Activated CD4-positive, alpha-beta T cell treated with anti-CD3 and anti-CD28 coated beads for 36 hours (primary cell): ENCODE results near the gene CAMKK2. TPM values are rescaled to one million over a fixed set of nuclear protein-coding genes. Genes with fewer than 3 reads are reported as not detected.
A peak's percentile ranks its signal among the peaks of the same experiment; 100 is the strongest.
"Not testable (repeated sequence)": the region's sequence is repeated elsewhere in the genome, so short reads cannot be mapped to it uniquely, and the experiment has no call there.

ENCODE experiments used
- ATAC-seq: fragments of 200-7000 bp; cut with Tn5 transposase; one replicate; pipeline ENCODE4 v1.10.0; 2021; ENCODE audit warnings: mild to moderate bottlenecking, moderate library complexity
- CTCF ChIA-PET: fragments of 350-600 bp; sonication (Branson Sonifier 250); formaldehyde crosslinking; loops from one replicate; lab custom pipeline; 2021; ENCODE audit warnings: antibody characterized with exemption; lab: Charles Lee
- POLR2A ChIA-PET: fragments of 350-600 bp; sonication (Branson Sonifier 250); formaldehyde crosslinking; loops from one replicate; lab custom pipeline; 2021; ENCODE audit warnings: antibody characterized with exemption, inconsistent platforms; lab: Charles Lee
- DNase-seq: peaks from one replicate; pipeline ENCODE4 v3.0.0-alpha.2; 2020
- H3K27ac Mint-ChIP-seq: one replicate; pipeline ENCODE4 v1.8.0; 2021; ENCODE audit warnings: mixed read lengths
- H3K27me3 Mint-ChIP-seq: one replicate; pipeline ENCODE4 v1.8.0; 2021; ENCODE audit warnings: mixed read lengths
- H3K36me3 Mint-ChIP-seq: one replicate; pipeline ENCODE4 v1.8.0; 2021; ENCODE audit warnings: low read depth, mixed read lengths
- H3K4me1 Mint-ChIP-seq: one replicate; pipeline ENCODE4 v1.8.0; 2021; ENCODE audit warnings: mixed read lengths
- H3K4me3 Mint-ChIP-seq: one replicate; pipeline ENCODE4 v1.8.0; 2021; ENCODE audit warnings: mild to moderate bottlenecking, moderate library complexity, mixed read lengths
- H3K9me3 Mint-ChIP-seq: one replicate; pipeline ENCODE4 v1.8.0; 2021; ENCODE audit warnings: low read depth, mixed read lengths
- intact Hi-C, 2 experiments: fragments of 100-400 bp; cut with DNase I in 1 of 2; cut with micrococcal nuclease in 1 of 2; formaldehyde crosslinking; loops; one replicate each; pipeline versions ENCODE4 v1.14.2 to v1.15.1; 2022 to 2024; cut with DNase I, micrococcal nuclease
- total RNA-seq, 2 experiments: library from RNA; stranded (reverse); gene quantifications; one replicate each; pipeline ENCODE4 v1.2.3, GENCODE V29; 2021

CAMKK2 gene
- total RNA-seq, 2 experiments from 2014 or later, result 24.2 to 30.3 TPM

DNA sequence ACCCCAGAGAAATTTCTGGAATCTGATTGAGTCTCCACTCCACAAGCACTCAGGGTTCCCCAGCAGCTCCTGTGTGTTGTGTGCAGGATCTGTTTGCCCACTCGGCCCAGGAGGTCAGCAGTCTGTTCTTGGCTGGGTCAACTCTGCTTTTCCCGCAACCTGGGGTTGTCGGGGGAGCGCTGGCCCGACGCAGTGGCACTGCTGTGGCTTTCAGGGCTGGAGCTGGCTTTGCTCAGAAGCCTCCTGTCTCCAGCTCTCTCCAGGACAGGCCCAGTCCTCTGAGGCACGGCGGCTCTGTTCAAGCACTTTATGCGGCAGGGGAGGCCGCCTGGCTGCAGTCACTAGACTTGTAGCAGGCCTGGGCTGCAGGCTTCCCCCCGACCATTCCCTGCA, 62.9 kb downstream of the CAMKK2 start:
- H3K27me3 Mint-ChIP-seq, result no peaks in the 10 kb centered on the region
- no peak overlapping the region for H3K4me3 Mint-ChIP-seq
- no peak overlapping the region for H3K27ac Mint-ChIP-seq
- POLR2A ChIA-PET, result no interaction called here
- ATAC-seq, result no peak
- CTCF ChIA-PET, result no interaction called here
- peaks cover 23% of the 10 kb centered on the region for H3K36me3 Mint-ChIP-seq
- intact Hi-C loops, result no loop called here
- H3K4me1 Mint-ChIP-seq, result peaks cover 7% of the 10 kb centered on the region
- no peak for DNase-seq
- no peaks in the 10 kb centered on the region for H3K9me3 Mint-ChIP-seq

GRCh38 chr12:121232977-121233627, 63.4 kb downstream of the CAMKK2 start:
- ATAC-seq (no peak), DNase-seq (no peak)
- no peaks in the 10 kb centered on the region for H3K27me3 Mint-ChIP-seq
- H3K9me3 Mint-ChIP-seq, result no peaks in the 10 kb centered on the region
- ChIA-PET POLR2A (no interaction called here), CTCF (no interaction called here)
- H3K4me1 Mint-ChIP-seq, result peaks cover 7% of the 10 kb centered on the region
- peaks cover 25% of the 10 kb centered on the region for H3K36me3 Mint-ChIP-seq
- intact Hi-C loops, result no loop called here
- H3K27ac Mint-ChIP-seq, result no peak overlapping the region
- H3K4me3 Mint-ChIP-seq, result no peak overlapping the region

- H3K4me3 Mint-ChIP-seq, result no peak overlapping the region
Measured at GRCh38 chr12:121232163-121232562, 64.3 kb downstream of the CAMKK2 start.

GRCh38 chr12:121230538-121230907, 66.0 kb downstream of the CAMKK2 start:
- H3K4me3 Mint-ChIP-seq, result no peak overlapping the region
- H3K27ac Mint-ChIP-seq, result no peak overlapping the region
- peaks cover 25% of the 10 kb centered on the region for H3K4me1 Mint-ChIP-seq
- ChIA-PET CTCF (interaction anchor here (0.7 to 4.0 kb wide), 6 partner anchors 9 to 83 kb away, joined by 3 to 32 read pairs (median 4); no protein-coding TSS in a partner anchor), POLR2A (interaction anchor here (0.8 kb wide), 1 partner anchor 232 kb away, joined by 4 read pairs; no protein-coding TSS in a partner anchor)
- H3K27me3 Mint-ChIP-seq, result no peaks in the 10 kb centered on the region
- H3K36me3 Mint-ChIP-seq, result peaks cover 24% of the 10 kb centered on the region
- ATAC-seq (no peak), DNase-seq (no peak)
- intact Hi-C loops, result loop anchor here in 1 of 2 experiments (1.0 kb wide), 1 partner anchor 170 kb away; no protein-coding TSS in a partner anchor
- no peaks in the 10 kb centered on the region for H3K9me3 Mint-ChIP-seq

More at GRCh38 chr12:121232163-121232562, 64.3 kb downstream of the CAMKK2 start:
- ATAC-seq, result no peak
- peaks cover 25% of the 10 kb centered on the region for H3K36me3 Mint-ChIP-seq
- H3K27me3 Mint-ChIP-seq, result no peaks in the 10 kb centered on the region
- no peak for DNase-seq
- H3K4me1 Mint-ChIP-seq, result peaks cover 11% of the 10 kb centered on the region
- no peaks in the 10 kb centered on the region for H3K9me3 Mint-ChIP-seq
- intact Hi-C loops, result no loop called here
- no peak overlapping the region for H3K27ac Mint-ChIP-seq
- CTCF ChIA-PET, result interaction anchor here (0.7 to 4.0 kb wide), 2 partner anchors 7 to 214 kb away, joined by 3 to 32 read pairs; no protein-coding TSS in a partner anchor
- POLR2A ChIA-PET, result no interaction called here

- intact Hi-C loops, result loop anchor here in 1 of 2 experiments (1.0 kb wide), 1 partner anchor 170 kb away; no protein-coding TSS in a partner anchor
- H3K4me3 Mint-ChIP-seq, H3K27me3 Mint-ChIP-seq, H3K9me3 Mint-ChIP-seq, H3K27ac Mint-ChIP-seq: not testable (repeated sequence)
- H3K36me3 Mint-ChIP-seq, result peaks cover 24% of the 10 kb centered on the region
- peak; percentile 81 for DNase-seq
- ChIA-PET POLR2A (interaction anchor here (0.8 kb wide), 1 partner anchor 232 kb away, joined by 4 read pairs; no protein-coding TSS in a partner anchor), CTCF (interaction anchor here (0.6 to 4.0 kb wide), 12 partner anchors 9 to 850 kb away, joined by 3 to 32 read pairs (median 4); no protein-coding TSS in a partner anchor)
- ATAC-seq, result peak; percentile 75
- peaks cover 26% of the 10 kb centered on the region for H3K4me1 Mint-ChIP-seq
Measured at GRCh38 chr12:121229826-121230537, 66.5 kb downstream of the CAMKK2 start.

DNA sequence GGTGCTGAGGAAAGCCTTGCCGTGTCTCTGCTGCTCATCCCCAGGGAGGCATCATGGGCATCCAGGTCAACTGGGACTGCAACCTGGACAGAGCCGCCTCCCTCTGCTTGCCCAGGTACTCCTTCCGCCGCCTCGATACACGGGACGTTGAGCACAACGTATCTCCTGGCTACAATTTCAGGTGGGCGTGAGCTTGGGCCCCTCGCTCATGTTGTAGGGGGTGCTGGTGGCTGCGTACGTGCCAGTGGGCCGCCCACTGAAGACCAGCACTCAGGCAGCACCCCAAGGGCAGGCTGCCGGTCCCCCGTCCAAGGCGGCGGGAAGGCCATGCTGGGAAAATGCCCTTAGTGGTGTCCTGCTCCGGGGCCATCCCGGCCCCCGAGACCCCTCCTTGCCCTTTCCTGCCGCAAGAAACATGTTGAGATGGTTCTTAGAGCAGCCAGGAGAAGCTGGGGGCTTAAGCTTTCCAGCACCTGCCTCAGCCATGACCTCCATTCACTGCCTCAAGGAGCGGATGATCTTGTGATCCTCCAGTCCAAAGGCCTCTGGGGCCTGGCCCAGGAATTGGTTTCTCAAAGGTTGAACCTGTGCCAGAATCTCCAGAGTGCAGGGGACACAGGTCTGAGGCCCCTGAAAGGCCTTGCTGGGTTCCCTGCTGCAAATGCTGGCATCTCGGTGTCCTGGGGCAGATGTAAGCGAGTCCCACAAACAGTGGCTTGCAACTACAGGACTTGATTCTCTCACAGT, 67.4 kb downstream of the CAMKK2 start:
- intact Hi-C loops, result no loop called here
- ChIA-PET POLR2A (no interaction called here), CTCF (interaction anchor here (0.6 to 4.0 kb wide), 7 partner anchors 10 to 849 kb away, joined by 3 to 32 read pairs (median 3); no protein-coding TSS in a partner anchor)
- Mint-ChIP-seq H3K9me3 (no peaks in the 10 kb centered on the region), H3K4me1 (peaks cover 35% of the 10 kb centered on the region), H3K4me3 (no peak overlapping the region), H3K36me3 (peaks cover 22% of the 10 kb centered on the region), H3K27ac (no peak overlapping the region), H3K27me3 (no peaks in the 10 kb centered on the region)
- ATAC-seq (no peak), DNase-seq (no peak)

DNA sequence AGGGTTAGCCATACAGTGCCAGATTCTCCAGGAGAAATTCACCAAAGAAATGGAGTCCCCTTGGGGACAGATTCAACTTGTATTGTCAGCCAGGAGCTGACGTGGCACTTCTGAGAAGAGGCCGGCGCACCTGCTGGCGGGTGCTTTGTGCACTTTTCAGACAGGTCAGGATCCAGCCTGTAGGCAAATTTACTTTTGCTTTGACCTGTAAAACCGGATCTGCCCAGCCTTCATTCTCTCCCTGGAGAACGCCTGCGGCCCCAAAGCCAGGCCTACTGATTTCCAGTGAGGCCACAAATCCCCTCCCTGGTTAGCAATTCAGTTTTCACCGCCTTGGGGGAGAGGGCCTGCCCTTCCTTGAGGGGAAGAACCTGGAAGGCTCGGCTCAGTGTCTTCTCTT, 69.2 kb downstream of the CAMKK2 start:
- DNase-seq (no peak), ATAC-seq (no peak)
- no peak overlapping the region for H3K27ac Mint-ChIP-seq
- H3K36me3 Mint-ChIP-seq, result peaks cover 34% of the 10 kb centered on the region
- H3K4me3 Mint-ChIP-seq, result no peak overlapping the region
- POLR2A ChIA-PET, result no interaction called here
- intact Hi-C loops, result no loop called here
- H3K9me3 Mint-ChIP-seq, result no peaks in the 10 kb centered on the region
- no peaks in the 10 kb centered on the region for H3K27me3 Mint-ChIP-seq
- CTCF ChIA-PET, result no interaction called here
- peaks cover 50% of the 10 kb centered on the region for H3K4me1 Mint-ChIP-seq

DNA sequence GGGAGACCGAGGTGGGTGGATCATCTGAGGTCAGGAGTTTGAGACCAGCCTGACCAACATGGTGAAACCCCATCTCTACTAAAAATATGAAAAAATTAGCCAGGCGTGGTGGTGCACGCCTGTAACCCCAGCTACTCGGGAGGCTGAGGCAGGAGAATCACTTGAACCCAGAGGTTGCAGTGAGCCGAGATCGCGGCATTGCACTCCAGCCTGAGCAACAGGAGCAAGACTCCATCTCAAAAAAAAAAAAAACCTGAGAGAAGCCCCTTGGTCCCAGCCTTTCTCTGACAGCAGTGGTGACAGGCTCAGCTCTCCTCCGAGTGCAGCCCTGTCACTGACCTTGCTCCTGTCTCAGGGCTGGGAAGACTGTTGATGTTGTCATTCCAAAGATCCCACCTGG, 69.6 kb downstream of the CAMKK2 start:
- H3K4me3 Mint-ChIP-seq, ATAC-seq, DNase-seq, H3K27ac Mint-ChIP-seq, H3K27me3 Mint-ChIP-seq, H3K9me3 Mint-ChIP-seq, intact Hi-C loops, CTCF ChIA-PET: not testable (repeated sequence)
- Mint-ChIP-seq H3K4me1 (peaks cover 50% of the 10 kb centered on the region), H3K36me3 (peaks cover 36% of the 10 kb centered on the region)
- POLR2A ChIA-PET, result interaction anchor here (0.6 kb wide), 1 partner anchor 19 kb away, joined by 5 read pairs; no protein-coding TSS in a partner anchor

DNA sequence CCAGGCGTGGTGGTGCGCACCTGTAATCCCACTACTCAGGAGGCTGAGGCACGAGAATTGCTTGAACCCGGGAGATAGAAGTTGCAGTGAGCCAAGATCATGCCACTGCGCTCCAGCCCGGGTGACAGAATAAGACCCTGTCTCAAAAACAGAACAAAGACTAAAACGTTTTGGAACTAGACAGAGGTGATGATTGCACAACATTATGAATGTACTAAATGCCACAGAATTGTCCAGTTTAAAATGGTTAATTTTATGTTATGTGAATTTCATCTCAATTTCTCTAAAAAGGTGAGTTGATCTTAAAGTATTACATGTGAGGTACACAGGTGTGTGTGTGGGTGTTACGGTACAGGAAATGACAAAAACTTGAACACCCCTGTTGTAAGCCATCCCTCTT, 70.1 kb downstream of the CAMKK2 start:
- Mint-ChIP-seq H3K9me3 (no peaks in the 10 kb centered on the region), H3K27ac (no peak overlapping the region), H3K27me3 (no peaks in the 10 kb centered on the region), H3K4me1 (peaks cover 50% of the 10 kb centered on the region), H3K4me3 (no peak overlapping the region), H3K36me3 (peaks cover 40% of the 10 kb centered on the region)
- intact Hi-C loops, result no loop called here
- DNase-seq (no peak), ATAC-seq (no peak)
- POLR2A ChIA-PET, result interaction anchor here (0.6 kb wide), 1 partner anchor 18 kb away, joined by 5 read pairs; no protein-coding TSS in a partner anchor
- CTCF ChIA-PET, result no interaction called here

DNA sequence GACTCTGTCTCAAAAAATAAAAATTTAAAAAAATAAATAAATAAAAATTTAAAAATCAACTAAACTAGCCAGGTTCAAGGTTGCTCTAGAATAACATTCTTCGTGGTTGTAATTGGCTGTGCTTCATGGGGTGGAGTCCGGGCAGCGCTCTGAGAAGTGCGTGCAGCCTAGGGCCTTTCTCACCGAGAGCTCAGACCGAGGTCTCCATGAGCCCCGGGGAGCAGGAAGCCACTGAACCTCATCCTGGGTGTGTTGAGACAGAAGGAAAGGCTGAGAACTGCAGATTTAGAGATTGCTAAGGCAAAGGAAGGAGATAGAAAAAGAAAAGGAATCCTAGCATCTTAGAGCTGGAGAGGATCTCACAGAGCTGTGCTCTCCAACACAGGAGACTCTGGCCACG, 71.9 kb downstream of the CAMKK2 start:
- no peaks in the 10 kb centered on the region for H3K9me3 Mint-ChIP-seq
- peaks cover 35% of the 10 kb centered on the region for H3K36me3 Mint-ChIP-seq
- no peaks in the 10 kb centered on the region for H3K27me3 Mint-ChIP-seq
- intact Hi-C loops, result no loop called here
- ChIA-PET POLR2A (no interaction called here), CTCF (interaction anchor here (0.7 to 2.3 kb wide), 8 partner anchors 9 to 229 kb away, joined by 3 to 14 read pairs (median 4); no protein-coding TSS in a partner anchor)
- H3K4me3 Mint-ChIP-seq, result peak overlapping the region; percentile 13
- ATAC-seq (peak; percentile 73), DNase-seq (peak; percentile 61)
- peaks cover 43% of the 10 kb centered on the region for H3K4me1 Mint-ChIP-seq
- H3K27ac Mint-ChIP-seq, result peak overlapping the region; percentile 87
